H9 (cell line): ENCODE measurements around the gene ARSG. TPM values are rescaled to one million over a fixed set of nuclear protein-coding genes. Genes with fewer than 3 reads are reported as not detected.

ENCODE experiments used
- DNase-seq: peaks from one replicate; pipeline ENCODE4 v3.0.0-alpha.2; 2017
- H2AFZ ChIP-seq: one replicate; pipeline ENCODE4 v1.6.1; 2013; ENCODE audit warnings: mild to moderate bottlenecking, low read length, control low read depth, moderate library complexity
- H2AK5ac ChIP-seq: 2 replicates; pipeline ENCODE4 v1.6.1; 2013; ENCODE audit warnings: low read length, control low read depth, mixed read lengths; ENCODE audit not compliant: insufficient read length
- H2BK120ac ChIP-seq: one replicate; pipeline ENCODE4 v1.6.1; 2013; ENCODE audit warnings: low read depth, mild to moderate bottlenecking, low read length, control low read depth, inconsistent platforms; ENCODE audit not compliant: poor library complexity, severe bottlenecking
- H2BK12ac ChIP-seq: 2 replicates; pipeline ENCODE4 v1.6.1; 2013; ENCODE audit warnings: low read length, control low read depth, mixed read lengths, low read depth; ENCODE audit not compliant: insufficient read length
- H2BK15ac ChIP-seq: 2 replicates; pipeline ENCODE4 v1.6.1; 2013; ENCODE audit warnings: low read depth, low read length, control low read depth
- H2BK20ac ChIP-seq: one replicate; pipeline ENCODE4 v1.6.1; 2013; ENCODE audit warnings: low read depth, mild to moderate bottlenecking, low read length, control low read depth, inconsistent platforms; ENCODE audit not compliant: poor library complexity, severe bottlenecking
- H2BK5ac ChIP-seq: 2 replicates; pipeline ENCODE4 v1.6.1; 2013; ENCODE audit warnings: low read length, control low read depth, mixed read lengths; ENCODE audit not compliant: insufficient read length
- H3K14ac ChIP-seq: 2 replicates; pipeline ENCODE4 v1.6.1; 2013; ENCODE audit warnings: low read length, control low read depth; ENCODE audit not compliant: insufficient read depth
- H3K18ac ChIP-seq: 2 replicates; pipeline ENCODE4 v1.6.1; 2013; ENCODE audit warnings: low read depth, mild to moderate bottlenecking, mixed read lengths, low read length, control low read depth; ENCODE audit not compliant: insufficient read length
- H3K23ac ChIP-seq: 2 replicates; pipeline ENCODE4 v1.6.1; 2013; ENCODE audit warnings: low read length, control low read depth, mixed read lengths, low read depth; ENCODE audit not compliant: insufficient read length
- H3K23me2 ChIP-seq: 2 replicates; pipeline ENCODE4 v1.6.1; 2013; ENCODE audit warnings: low read depth, mild to moderate bottlenecking, mixed read lengths, low read length, control low read depth; ENCODE audit not compliant: insufficient read length, poor library complexity, severe bottlenecking
- H3K27ac ChIP-seq: 2 replicates; pipeline ENCODE4 v1.5.1; 2013; ENCODE audit warnings: low read length, control low read depth, mixed read lengths, low read depth; ENCODE audit not compliant: insufficient read length
- H3K27me3 ChIP-seq: 2 replicates; pipeline ENCODE4 v1.6.1; 2013; ENCODE audit warnings: low read length, control low read depth, inconsistent platforms; ENCODE audit not compliant: insufficient read depth
- H3K4ac ChIP-seq: 2 replicates; pipeline ENCODE4 v1.6.1; 2013; ENCODE audit warnings: low read depth, mild to moderate bottlenecking, control low read depth, inconsistent platforms, low read length, moderate library complexity
- H3K4me1 ChIP-seq: 2 replicates; pipeline ENCODE4 v1.6.1; 2013; ENCODE audit warnings: low read length, control low read depth, inconsistent platforms; ENCODE audit not compliant: insufficient read depth
- H3K4me2 ChIP-seq: 2 replicates; pipeline ENCODE4 v1.6.1; 2013; ENCODE audit warnings: low read length, control low read depth, mixed read lengths; ENCODE audit not compliant: insufficient read length, insufficient read depth
- H3K56ac ChIP-seq: 2 replicates; pipeline ENCODE4 v1.6.1; 2013; ENCODE audit warnings: low read depth, mild to moderate bottlenecking, mixed read lengths, low read length, control low read depth; ENCODE audit not compliant: insufficient read length
- H3K79me1 ChIP-seq: 2 replicates; pipeline ENCODE4 v1.6.1; 2013; ENCODE audit warnings: low read depth, mild to moderate bottlenecking, moderate library complexity, low read length, control low read depth, inconsistent platforms; ENCODE audit not compliant: insufficient read depth, poor library complexity, severe bottlenecking
- H3K79me2 ChIP-seq: 2 replicates; pipeline ENCODE4 v1.6.1; 2013; ENCODE audit warnings: low read length, control low read depth, inconsistent platforms; ENCODE audit not compliant: insufficient read depth
- H3K9ac ChIP-seq: 2 replicates; pipeline ENCODE4 v1.6.1; 2013; ENCODE audit warnings: low read length, control low read depth, mixed read lengths; ENCODE audit not compliant: insufficient read length; ENCODE audit errors: extremely low read depth
- H3K9me3 ChIP-seq: one replicate; pipeline ENCODE4 v1.6.1; 2013; ENCODE audit warnings: low read depth, low read length, inconsistent platforms; ENCODE audit not compliant: control insufficient read depth
- H3T11ph ChIP-seq: one replicate; pipeline ENCODE4 v1.6.1; 2013; ENCODE audit warnings: mild to moderate bottlenecking, low read length, control low read depth, inconsistent platforms
- H4K20me1 ChIP-seq: one replicate; pipeline ENCODE4 v1.6.1; 2013; ENCODE audit not compliant: control insufficient read depth, insufficient read length, insufficient read depth
- H4K5ac ChIP-seq: 2 replicates; pipeline ENCODE4 v1.6.1; 2013; ENCODE audit warnings: low read depth, mild to moderate bottlenecking, mixed read lengths, low read length, control low read depth; ENCODE audit not compliant: insufficient read length
- H4K8ac ChIP-seq: replicated peaks from 2 replicates; pipeline ENCODE4 v1.6.1; 2013; ENCODE audit warnings: low read length, control low read depth, mixed read lengths, low read depth; ENCODE audit not compliant: insufficient read length
- H4K91ac ChIP-seq: 2 replicates; pipeline ENCODE4 v1.6.1; 2013; ENCODE audit warnings: low read depth, mild to moderate bottlenecking, moderate library complexity, mixed read lengths, low read length, control low read depth; ENCODE audit not compliant: insufficient read length
- H3K27ac Mint-ChIP-seq, 3 experiments: 2 replicates in 2 of 3; 3 replicates in 1 of 3; pipeline ENCODE4 v1.8.0; 2020 to 2021; ENCODE audit warnings: mixed read lengths in 3 of 3, mild to moderate bottlenecking in 1 of 3, moderate library complexity in 1 of 3
- H3K27me3 Mint-ChIP-seq: 2 replicates; pipeline ENCODE4 v1.8.0; 2021; ENCODE audit warnings: low read depth, mild to moderate bottlenecking, moderate library complexity, mixed read lengths
- H3K36me3 Mint-ChIP-seq, 3 experiments: 2 replicates in 2 of 3; 3 replicates in 1 of 3; pipeline ENCODE4 v1.8.0; 2020 to 2021; ENCODE audit warnings: low read depth in 3 of 3, mixed read lengths in 3 of 3; ENCODE audit not compliant: insufficient read depth in 1 of 3
- H3K4me1 Mint-ChIP-seq, 2 experiments: 2 replicates each; pipeline ENCODE4 v1.8.0; 2020; ENCODE audit warnings: mixed read lengths in 2 of 2
- H3K4me3 Mint-ChIP-seq, 2 experiments: 2 replicates in 1 of 2; 3 replicates in 1 of 2; pipeline ENCODE4 v1.8.0; 2020 to 2021; ENCODE audit warnings: mild to moderate bottlenecking in 2 of 2, mixed read lengths in 2 of 2, moderate library complexity in 1 of 2
- H3K9me3 Mint-ChIP-seq, 2 experiments: 2 replicates in 1 of 2; 3 replicates in 1 of 2; pipeline ENCODE4 v1.8.0; 2020; ENCODE audit warnings: mild to moderate bottlenecking in 2 of 2, mixed read lengths in 2 of 2, moderate library complexity in 1 of 2
- CTCF ChIP-seq: fragments of 200-600 bp; sonication (generic); conservative IDR thresholded peaks from 3 replicates; pipeline ENCODE4 v1.8.0; 2021; ENCODE audit warnings: antibody characterized with exemption, mild to moderate bottlenecking
- WGBS: extraction: QIAGEN DNeasy Blood & Tissue Kit; methylation state at CpG from one replicate; pipeline ENCODE4 v1.1.7; 2013; ENCODE audit warnings: missing lambda C conversion rate, low lambda C conversion rate, mixed read lengths; ENCODE audit not compliant: insufficient read length; ENCODE audit errors: extremely low coverage; 5-methylcytosine and 5-hydroxymethylcytosine counted together
- total RNA-seq: library from RNA; stranded (reverse); gene quantifications from 2 replicates; pipeline ENCODE4 v1.2.1, GENCODE V29; 2021

The ARSG gene
- total RNA-seq, 1 experiment from 2014 or later: 3.6 TPM

GRCh38 chr17:68293490-68294195 is 2.3 kb downstream of the ARSG start:
- H3K27me3 Mint-ChIP-seq: peaks cover 47% of the 10 kb centered on the region
- Histone ChIP-seq H4K8ac (no peak overlapping the region), H3K56ac (no peak overlapping the region), H3K18ac (no peak overlapping the region), H3K27me3 (peaks cover 21% of the 10 kb centered on the region; the same call in 1 of the 2 replicates), H2BK120ac (no peak overlapping the region), H2BK15ac (no peak overlapping the region), H3K23me2 (peaks cover 19% of the 10 kb centered on the region), H4K5ac (no peak overlapping the region), H2BK12ac (no peak overlapping the region), H2AFZ (no peak overlapping the region), H4K20me1 (no peaks in the 10 kb centered on the region), H3T11ph (no peak overlapping the region), H3K79me2 (no peaks in the 10 kb centered on the region), H2BK5ac (no peak overlapping the region), H3K4me2 (no peak overlapping the region), H3K79me1 (no peaks in the 10 kb centered on the region), H4K91ac (no peak overlapping the region), H3K27ac (no peak overlapping the region), H3K23ac (no peak overlapping the region), H3K4ac (no peak overlapping the region), H3K9me3 (no peaks in the 10 kb centered on the region), H2BK20ac (no peak overlapping the region), H3K4me1 (peaks cover 2% of the 10 kb centered on the region), H3K9ac (no peak overlapping the region), H2AK5ac (no peak overlapping the region), H3K14ac (no peak overlapping the region)
- peak overlapping the region; percentile 6 to 10; a peak in 2 of 5 replicates for H3K4me3 Mint-ChIP-seq
- H3K27ac Mint-ChIP-seq: peak overlapping the region in 2 of 3 experiments; percentile 89 to 94; a peak in 4 of 7 replicates
- H3K9me3 Mint-ChIP-seq: no peaks in the 10 kb centered on the region; a peak in 1 of 5 replicates
- peaks cover 61 to 63% of the 10 kb centered on the region in 2 experiments for H3K4me1 Mint-ChIP-seq
- no peak for TF ChIP-seq CTCF
- DNase-seq: no peak
- no CpG with 5 or more reads among the region's 6 CpGs for WGBS
- H3K36me3 Mint-ChIP-seq: peaks cover 0 to 1% (median 0%) of the 10 kb centered on the region in 3 experiments; a peak in 1 of 7 replicates
